Measurements from ENCODE around the gene BAX. TPM values are rescaled to one million over a fixed set of nuclear protein-coding genes. Genes with fewer than 3 reads are reported as not detected.

Gene BAX
- total and polyA plus RNA-seq, 9 of the 15 experiments (the other 6 are each of a cell fraction or from before 2014, with no cell fraction given), result 3.2 to 95.4 (median 44.5) TPM

GRCh38 chr19:48965806-48966540 lies 11.3 kb downstream of the BAX start (continued):
- TF ChIP-seq TCF15 (CRISPR knock-in tag; IDR thresholded peaks at IDR 0.05), result no peak
- TF ChIP-seq PML (IDR thresholded peaks at IDR 0.05; ENCODE audit: low read length), result no peak; the same call in 1 of the 2 replicates
- TF ChIP-seq CCAR2 (IDR thresholded peaks at IDR 0.05; ENCODE audit: low read depth, low read length), result no peak
- TF ChIP-seq ZNF282 (CRISPR knock-in tag; IDR thresholded peaks at IDR 0.05), result no peak
- no peak for TF ChIP-seq TOE1 (IDR thresholded peaks at IDR 0.05; ENCODE audit: borderline replicate concordance)
- no peak for TF ChIP-seq TOE1 (CRISPR knock-in tag; IDR thresholded peaks at IDR 0.05; ENCODE audit: borderline replicate concordance, low read depth)
- TF ChIP-seq ZNF41 (CRISPR knock-in tag; conservative IDR thresholded peaks at IDR 0.05), result no peak
- no peak for TF ChIP-seq TBL1XR1 (IDR thresholded peaks at IDR 0.05; ENCODE audit: low read length in 2 of 2)
- TF ChIP-seq BCLAF1 (IDR thresholded peaks at IDR 0.05; ENCODE audit: borderline replicate concordance in 1 of 2, control insufficient read depth in 1 of 2, low read depth in 2 of 2, low read length in 1 of 2), result peak in 1 of 2 experiments; percentile 93; a peak in 1 of 4 replicates
- no peak for TF ChIP-seq ZNF197 (CRISPR knock-in tag; IDR thresholded peaks at IDR 0.05; ENCODE audit: low read depth)
- 0 out of 2 replicates have a peak, but pooled peaks have one; percentile 9 for TF ChIP-seq MIER1 (IDR thresholded peaks at IDR 0.05; ENCODE audit: low read depth)
- no peak for TF ChIP-seq GATAD2A (IDR thresholded peaks at IDR 0.05)
- no peak; the same call in 1 of the 2 replicates for TF ChIP-seq FOXJ2 (tag; IDR thresholded peaks at IDR 0.05)
- TF ChIP-seq CBX1 (IDR thresholded peaks at IDR 0.05; ENCODE audit: low read depth), result no peak
- TF ChIP-seq ZNF384 (IDR thresholded peaks at IDR 0.05; ENCODE audit: low read depth, low read length), result no peak
- no peak for TF ChIP-seq ZKSCAN8 (CRISPR knock-in tag; IDR thresholded peaks at IDR 0.05)
- no peak for TF ChIP-seq PYGO2 (tag; IDR thresholded peaks at IDR 0.05)
- TF ChIP-seq EZH2 (IDR thresholded peaks at IDR 0.05; ENCODE audit: borderline replicate concordance, low read depth, low read length), result no peak
- no peak for TF ChIP-seq MXD1 (CRISPR knock-in tag; IDR thresholded peaks at IDR 0.05; ENCODE audit: borderline replicate concordance, poor library complexity, severe bottlenecking)
- TF ChIP-seq TCF7 (IDR thresholded peaks at IDR 0.05; ENCODE audit: borderline replicate concordance), result no peak
- no peak; the same call in 1 of the 2 replicates for TF ChIP-seq SP1 (CRISPR knock-in tag; IDR thresholded peaks at IDR 0.05)
- no peak; the same call in 1 of the 2 replicates for TF ChIP-seq KLF10 (CRISPR knock-in tag; IDR thresholded peaks at IDR 0.05)
- TF ChIP-seq SNRNP70 (optimal IDR thresholded peaks at IDR 0.05; ENCODE audit: low read depth, low read length), result peak; percentile 52
- no peak; the same call in 1 of the 2 replicates for TF ChIP-seq EP400 (IDR thresholded peaks at IDR 0.05)
- TF ChIP-seq ATF7 (IDR thresholded peaks at IDR 0.05), result no peak
- no peak for TF ChIP-seq ZNF780A (CRISPR knock-in tag; IDR thresholded peaks at IDR 0.05)
- no peak for TF ChIP-seq XRCC5 (IDR thresholded peaks at IDR 0.05; ENCODE audit: low read depth, low read length)
